SHP77 treated with DMSO at 0.1 percent for 48 hours (cell line): ENCODE data around the gene LIPK.
"Not testable (repeated sequence)": the region's sequence is repeated elsewhere in the genome, so short reads cannot be mapped to it uniquely, and the experiment has no call there.

Experiments
- DNase-seq: peaks from one replicate; lab custom pipeline; 2025; lab: John Stamatoyannopoulos, UW

The LIPK gene, protein sequence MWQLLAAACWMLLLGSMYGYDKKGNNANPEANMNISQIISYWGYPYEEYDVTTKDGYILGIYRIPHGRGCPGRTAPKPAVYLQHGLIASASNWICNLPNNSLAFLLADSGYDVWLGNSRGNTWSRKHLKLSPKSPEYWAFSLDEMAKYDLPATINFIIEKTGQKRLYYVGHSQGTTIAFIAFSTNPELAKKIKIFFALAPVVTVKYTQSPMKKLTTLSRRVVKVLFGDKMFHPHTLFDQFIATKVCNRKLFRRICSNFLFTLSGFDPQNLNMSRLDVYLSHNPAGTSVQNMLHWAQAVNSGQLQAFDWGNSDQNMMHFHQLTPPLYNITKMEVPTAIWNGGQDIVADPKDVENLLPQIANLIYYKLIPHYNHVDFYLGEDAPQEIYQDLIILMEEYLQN

DNA sequence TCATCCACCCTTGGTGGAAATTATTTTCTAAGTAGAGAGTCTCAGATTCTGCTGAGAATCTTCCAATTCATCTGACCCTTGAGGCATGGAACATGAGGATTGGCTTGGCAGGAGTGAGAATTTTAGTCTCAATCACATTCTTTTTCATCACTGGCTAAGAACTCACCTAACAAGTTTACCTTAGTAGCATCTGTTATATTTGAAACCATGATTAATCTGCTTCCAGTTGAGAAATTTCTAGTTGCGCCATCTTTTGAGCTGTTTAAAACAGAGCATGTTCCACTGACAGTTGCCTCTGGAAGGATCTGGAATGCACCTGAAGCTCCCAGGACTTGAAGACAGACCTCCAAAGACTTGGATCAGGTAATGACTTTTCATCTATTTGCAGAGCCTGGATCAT lies at the start of gene LIPK:
Gene LIPK, plus strand, starts transcription at position 292 of the 400 bp plus-strand sequence. CDS start 18,295 bp downstream, outside the sequence.
- DNase-seq: no peak

GRCh38 chr10:88657901-88658300 lies 48.1 kb upstream of the LIPK start:
- DNase-seq: no peak

DNA sequence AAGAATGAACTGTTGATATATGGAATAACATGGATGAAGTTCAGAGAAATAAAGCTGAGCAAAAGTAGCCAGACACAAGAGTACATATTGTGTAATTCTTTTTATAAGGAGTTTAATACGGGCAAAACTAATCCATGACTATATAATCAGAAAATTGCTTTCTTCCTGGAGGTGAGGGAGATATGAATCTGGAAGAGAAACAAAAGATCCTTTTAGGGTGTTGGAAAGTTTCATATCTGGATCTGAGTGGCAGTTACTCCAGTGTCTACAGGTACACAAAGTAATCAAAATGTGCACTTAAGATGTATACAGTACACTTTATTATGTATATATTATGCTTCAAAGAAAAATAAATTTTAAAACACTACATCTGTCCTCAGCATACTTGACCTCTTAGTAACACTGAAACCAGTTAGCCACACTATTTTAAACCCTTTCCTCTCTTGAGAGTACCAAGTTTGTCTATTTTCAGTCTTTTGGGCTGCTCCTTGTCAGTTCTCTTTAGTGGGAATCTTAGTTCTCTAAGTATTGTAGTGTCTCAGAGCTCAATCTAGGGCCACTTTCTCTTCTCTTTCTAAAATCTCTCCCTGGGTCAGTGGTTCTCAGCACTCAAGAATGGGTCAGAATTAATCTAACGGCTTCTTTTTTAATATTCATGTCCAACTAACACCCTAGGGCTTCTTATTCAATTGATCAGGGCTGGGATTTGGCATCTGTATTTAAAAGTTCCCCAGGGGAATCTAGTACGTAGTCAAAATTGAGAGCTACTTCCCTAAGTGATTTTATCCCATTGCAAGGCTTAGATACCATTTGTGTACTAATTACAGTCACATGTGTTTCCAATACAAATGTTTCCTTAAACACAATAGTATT lies 46.1 kb upstream of the LIPK start:
- DNase-seq: no peak

GRCh38 chr10:88660598-88660884 lies 45.5 kb upstream of the LIPK start:
- no peak for DNase-seq

GRCh38 chr10:88661018-88661417 lies 45.0 kb upstream of the LIPK start:
- no peak for DNase-seq

- no peak for DNase-seq
Observed at GRCh38 chr10:88661577-88661976, 44.5 kb upstream of the LIPK start.

- not testable (repeated sequence) for DNase-seq
Observed at GRCh38 chr10:88663153-88663552, 42.9 kb upstream of the LIPK start.

- no peak for DNase-seq
Observed at GRCh38 chr10:88664142-88664541, 41.9 kb upstream of the LIPK start, which contains the start of gene LIPF. LIPF (plus strand) TSS chr10:88664442; CDS start chr10:88667298, 2,856 bp downstream.

- no peak for DNase-seq
Observed at GRCh38 chr10:88668465-88668864, 37.6 kb upstream of the LIPK start.

GRCh38 chr10:88670497-88670896 lies 35.6 kb upstream of the LIPK start:
- DNase-seq: no peak

- no peak for DNase-seq
Observed at GRCh38 chr10:88672041-88672440, 34.0 kb upstream of the LIPK start.

- no peak for DNase-seq
Observed at GRCh38 chr10:88676283-88677060, 29.6 kb upstream of the LIPK start.

DNA sequence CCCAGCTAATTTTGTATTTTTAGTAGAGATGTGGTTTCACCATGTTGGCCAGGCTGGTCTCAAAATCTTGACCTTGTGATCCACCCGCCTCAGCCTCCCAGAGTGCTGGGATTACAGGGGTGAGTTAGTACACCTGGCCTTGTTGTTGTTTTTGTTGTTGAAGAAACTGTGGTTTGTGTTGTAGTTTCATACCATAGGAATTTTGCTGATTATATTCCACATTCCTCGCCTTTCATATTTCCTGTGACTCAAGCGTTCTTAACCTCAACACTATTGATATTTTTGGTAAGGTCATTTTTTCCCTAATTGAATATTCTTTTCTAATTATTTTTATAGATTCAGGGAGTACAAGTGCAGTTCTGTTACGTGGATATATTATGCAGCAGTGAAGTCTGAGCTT lies 25.1 kb upstream of the LIPK start:
- DNase-seq: no peak

GRCh38 chr10:88682491-88682890 lies 23.6 kb upstream of the LIPK start:
- DNase-seq: no peak

GRCh38 chr10:88687853-88688467 lies 18.1 kb upstream of the LIPK start:
- no peak for DNase-seq

DNA sequence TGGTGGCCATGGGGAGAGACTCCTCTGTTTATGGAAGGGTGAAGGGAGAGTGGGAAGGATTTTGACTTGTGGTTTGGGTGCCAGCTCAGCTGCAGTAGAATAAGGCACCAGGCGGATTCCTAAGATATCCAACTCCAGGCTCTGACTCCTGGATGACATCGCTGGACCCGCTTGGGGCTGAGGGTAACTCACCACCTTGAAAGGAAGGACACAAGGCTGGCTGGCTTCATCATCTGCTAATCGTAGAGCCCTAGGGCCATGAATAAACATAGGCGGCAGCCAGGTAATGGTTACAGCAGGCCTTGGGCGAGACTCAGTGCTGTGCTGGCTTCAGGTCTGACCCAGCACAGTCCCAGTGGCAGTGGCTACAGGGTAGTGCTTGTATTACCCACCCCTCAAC lies 16.7 kb upstream of the LIPK start:
- DNase-seq: no peak

GRCh38 chr10:88693392-88694020 lies 12.5 kb upstream of the LIPK start:
- DNase-seq: no peak

DNA sequence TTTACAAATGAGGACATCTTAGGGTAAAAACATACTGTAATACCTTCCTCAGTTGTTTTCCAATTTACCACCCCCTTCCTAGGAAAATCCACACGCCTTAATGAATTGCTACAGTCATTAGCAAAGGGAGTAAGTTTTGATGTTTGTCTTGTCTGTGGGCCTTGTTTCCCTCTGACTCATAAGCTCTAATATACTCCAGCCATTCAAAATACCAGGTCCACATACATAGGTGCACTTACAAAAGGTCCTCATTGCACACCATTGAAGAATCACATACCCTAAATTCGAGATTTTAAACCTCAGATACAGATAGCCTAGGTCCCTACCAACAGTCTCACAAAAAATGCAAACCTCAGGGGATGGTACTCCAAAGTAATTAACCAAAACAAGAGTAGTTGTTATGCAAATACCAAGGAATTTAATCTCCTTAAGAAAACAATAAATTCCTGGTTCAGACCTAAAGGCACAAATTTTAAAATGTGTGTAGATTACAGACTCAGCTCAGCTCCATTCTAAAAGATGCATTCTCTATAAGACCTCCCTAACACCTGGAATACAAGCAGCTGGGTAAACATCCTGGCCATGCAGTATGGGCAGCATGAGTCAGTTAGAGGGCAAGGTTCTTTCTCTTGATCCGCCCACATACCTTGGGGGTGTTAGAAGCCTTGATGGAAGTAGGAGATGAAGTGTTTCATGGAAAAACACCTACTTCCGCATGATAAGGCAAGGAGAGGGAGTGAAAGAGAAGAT lies 3.0 kb upstream of the LIPK start:
- peak; percentile 67 for DNase-seq

DNA sequence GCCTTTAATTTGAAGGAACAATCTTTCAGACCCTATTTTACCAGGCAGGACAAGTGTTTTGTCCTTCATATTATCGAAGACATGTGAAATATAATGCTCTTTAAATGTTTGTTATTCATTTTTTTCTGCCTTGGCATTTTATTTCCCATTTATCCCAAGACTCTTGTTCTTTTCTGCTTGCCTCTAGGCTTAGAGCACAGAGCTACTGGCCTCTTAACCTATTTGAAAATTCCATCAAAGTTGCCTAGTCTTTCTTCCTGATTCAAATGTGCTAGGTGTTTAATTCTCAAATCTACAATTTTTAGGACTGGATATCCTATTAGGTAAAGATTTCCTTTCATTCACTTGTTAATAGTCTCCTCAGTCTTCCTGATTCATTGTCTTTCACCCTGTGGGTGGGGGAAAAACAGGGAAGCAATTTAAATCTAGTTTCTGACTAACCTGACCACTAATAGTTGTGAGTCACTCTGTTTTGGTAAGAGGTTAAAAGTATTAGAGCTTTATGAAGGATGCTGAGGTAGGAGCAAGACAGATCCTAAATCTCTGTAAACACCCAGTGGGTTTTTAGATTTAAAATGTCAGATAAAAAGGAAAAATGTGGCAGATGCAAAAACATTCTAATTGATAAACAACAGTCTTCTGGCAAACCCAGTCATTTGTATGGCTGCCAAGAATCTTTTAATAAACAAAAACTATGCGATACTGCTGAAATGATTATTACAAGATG lies 1.5 kb downstream of the LIPK start:
- DNase-seq: no peak

DNA sequence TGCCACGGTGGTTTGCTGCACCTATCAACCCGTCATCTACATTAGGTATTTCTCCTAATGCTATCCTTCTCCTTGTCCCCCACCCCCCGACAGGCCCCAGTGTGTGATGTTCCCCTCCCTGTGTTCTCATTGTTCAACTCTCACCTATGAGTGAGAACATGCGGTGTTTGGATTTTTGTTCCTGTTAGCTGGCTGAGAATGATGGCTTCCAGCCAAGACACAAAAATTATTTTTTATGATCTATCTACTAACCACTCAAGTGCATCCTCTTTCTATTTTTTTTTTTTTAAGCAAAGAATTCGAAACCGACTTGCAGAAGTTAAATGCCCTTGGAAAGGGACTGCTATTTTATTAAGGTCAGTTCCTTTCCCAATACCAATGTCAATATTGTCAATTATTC lies 3.3 kb downstream of the LIPK start:
- not testable (repeated sequence) for DNase-seq
